Peyer's patch (tissue), 4 donors: ENCODE results near the gene CTSW. TPM values are rescaled to one million over a fixed set of nuclear protein-coding genes. Genes with fewer than 3 reads are reported as not detected.

Experiments used
- DNase-seq, 3 donors: peaks; one replicate each; pipeline ENCODE4 v3.0.0-alpha.2; 2017 to 2019
- H3K27ac ChIP-seq, 4 donors: fragments of 200-600 bp; sonication (generic); one replicate each; pipeline ENCODE4 v1.5.1; 2016 to 2019
- H3K27me3 ChIP-seq, 2 donors: fragments of 200-600 bp; sonication (generic); one replicate each; pipeline ENCODE4 v1.5.1; 2019
- H3K36me3 ChIP-seq, 3 donors: fragments of 200-600 bp; sonication (generic); one replicate each; pipeline ENCODE4 v1.5.1; 2016 to 2019
- H3K4me1 ChIP-seq, 4 donors: fragments of 200-600 bp; sonication (generic); one replicate each; pipeline ENCODE4 v1.5.1; 2016 to 2019
- H3K4me3 ChIP-seq, 4 donors: fragments of 200-600 bp; sonication (generic); 1 replicate in 3 of 4; 2 replicates in 1 of 4; pipeline ENCODE4 v1.5.1; 2016 to 2019; ENCODE audit warnings: mild to moderate bottlenecking in 1 of 4
- H3K9me3 ChIP-seq, 4 donors: fragments of 200-600 bp; sonication (generic); one replicate each; pipeline ENCODE4 v1.5.1; 2016 to 2019; ENCODE audit warnings: mild to moderate bottlenecking in 1 of 4
- POLR2A ChIP-seq, 2 donors: fragments of 450-650 bp; IDR thresholded peaks; one replicate each; pipeline ENCODE4 v1.5.1; 2017; ENCODE audit warnings: antibody characterized with exemption in 2 of 2, mild to moderate bottlenecking in 2 of 2, moderate library complexity in 2 of 2
- total RNA-seq, 4 donors: library from RNA; depleted of rRNA; stranded (reverse); fragments of >200 nt; gene quantifications; one replicate each; pipeline ENCODE4 v1.1.0, GENCODE V29; 2016
- TF ChIP-seq, protein P1 (sequence below), 6 experiments: fragments of 450-650 bp in 4 of 6; fragments of 200-600 bp in 2 of 6; sonication (generic) in 1 of 6; IDR thresholded peaks; one replicate each; pipeline ENCODE4 v1.5.1; 2017 to 2019; ENCODE audit warnings: antibody characterized with exemption in 6 of 6, mild to moderate bottlenecking in 3 of 6, moderate library complexity in 1 of 6

The CTSW gene
- total RNA-seq, 4 donors from 2014 or later, result 1.3 to 1.9 TPM; not detected in 2

DNA sequence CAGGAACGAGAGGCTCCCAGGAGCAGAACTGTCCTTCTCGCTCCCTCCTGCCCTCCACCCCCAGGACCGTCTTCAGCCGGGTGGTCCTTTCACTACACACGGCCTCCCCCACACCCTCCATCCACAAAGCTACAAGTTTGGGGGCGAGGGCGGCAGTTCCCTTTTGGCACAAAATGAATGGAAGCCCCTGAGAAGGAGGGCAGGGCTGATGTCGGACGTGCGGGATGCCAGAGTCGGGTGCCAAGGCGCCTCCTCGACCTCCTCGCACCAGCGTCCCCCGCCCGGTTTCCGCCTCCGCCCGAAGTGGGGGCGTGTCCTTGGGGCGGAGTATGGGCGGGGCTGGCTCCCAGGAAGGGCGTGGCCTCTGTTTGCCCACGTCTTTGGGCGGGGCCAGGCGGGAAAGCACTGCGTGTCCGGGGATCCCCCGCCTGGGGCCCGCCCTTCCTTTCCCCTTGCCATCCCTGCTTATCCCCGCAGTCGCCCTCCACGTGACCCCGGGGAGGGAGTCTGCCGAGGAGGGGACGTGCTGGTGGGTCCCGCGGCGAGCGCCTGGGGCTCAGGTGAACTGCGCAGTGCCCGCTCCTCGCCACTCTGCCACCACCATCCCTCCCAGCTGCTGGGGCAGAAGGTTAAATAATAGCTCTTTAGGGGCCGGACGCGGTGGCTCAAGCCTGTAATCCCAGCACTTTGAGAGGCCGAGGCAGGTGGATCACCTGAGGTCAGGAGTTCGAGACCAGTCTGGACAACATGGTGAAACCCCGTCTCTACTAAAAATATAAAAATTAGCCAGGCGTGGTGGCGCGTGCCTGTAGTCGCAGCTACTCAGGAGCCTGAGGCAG, 6.1 kb upstream of the CTSW start:
- TF ChIP-seq, protein P1, sequence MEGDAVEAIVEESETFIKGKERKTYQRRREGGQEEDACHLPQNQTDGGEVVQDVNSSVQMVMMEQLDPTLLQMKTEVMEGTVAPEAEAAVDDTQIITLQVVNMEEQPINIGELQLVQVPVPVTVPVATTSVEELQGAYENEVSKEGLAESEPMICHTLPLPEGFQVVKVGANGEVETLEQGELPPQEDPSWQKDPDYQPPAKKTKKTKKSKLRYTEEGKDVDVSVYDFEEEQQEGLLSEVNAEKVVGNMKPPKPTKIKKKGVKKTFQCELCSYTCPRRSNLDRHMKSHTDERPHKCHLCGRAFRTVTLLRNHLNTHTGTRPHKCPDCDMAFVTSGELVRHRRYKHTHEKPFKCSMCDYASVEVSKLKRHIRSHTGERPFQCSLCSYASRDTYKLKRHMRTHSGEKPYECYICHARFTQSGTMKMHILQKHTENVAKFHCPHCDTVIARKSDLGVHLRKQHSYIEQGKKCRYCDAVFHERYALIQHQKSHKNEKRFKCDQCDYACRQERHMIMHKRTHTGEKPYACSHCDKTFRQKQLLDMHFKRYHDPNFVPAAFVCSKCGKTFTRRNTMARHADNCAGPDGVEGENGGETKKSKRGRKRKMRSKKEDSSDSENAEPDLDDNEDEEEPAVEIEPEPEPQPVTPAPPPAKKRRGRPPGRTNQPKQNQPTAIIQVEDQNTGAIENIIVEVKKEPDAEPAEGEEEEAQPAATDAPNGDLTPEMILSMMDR (IDR thresholded peaks at IDR 0.05), result peak in 2 of 6 experiments; percentile 7 to 12
- peak; percentile 58 to 86 for TF ChIP-seq POLR2A (IDR thresholded peaks at IDR 0.05)
- peaks cover 0 to 22% (median 9%) of the 10 kb centered on the region in 4 donors for H3K4me1 ChIP-seq
- H3K27ac ChIP-seq, result peak overlapping the region; percentile 62 to 85 (median 78)
- H3K4me3 ChIP-seq, result peak overlapping the region; percentile 33 to 58 (median 54)
- no peaks in the 10 kb centered on the region for H3K9me3 ChIP-seq
- no peaks in the 10 kb centered on the region for H3K36me3 ChIP-seq
- no peaks in the 10 kb centered on the region for H3K27me3 ChIP-seq
- peak; percentile 96 to 98 (median 97) for DNase-seq

DNA sequence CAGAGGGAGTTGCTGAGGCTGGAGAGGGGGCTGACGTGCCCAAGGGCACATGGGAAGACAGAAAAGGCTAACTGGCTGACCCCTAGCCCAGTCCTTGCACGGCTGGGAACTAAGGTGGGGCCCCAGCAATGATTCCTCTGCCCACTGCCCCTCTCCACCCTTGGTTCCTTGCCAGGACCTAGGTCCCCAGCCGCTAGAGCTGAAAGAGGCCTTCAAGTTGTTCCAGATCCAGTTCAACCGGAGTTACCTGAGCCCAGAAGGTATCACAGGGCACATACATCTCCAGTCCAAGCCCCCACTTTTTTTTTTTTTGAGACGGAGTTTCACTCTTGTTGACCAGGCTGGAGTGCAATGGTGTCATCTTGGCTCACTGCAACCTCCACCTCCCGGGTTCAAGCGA, 390 bp downstream of the CTSW start:
- H3K4me3 ChIP-seq, result no peak overlapping the region
- H3K27me3 ChIP-seq, result no peaks in the 10 kb centered on the region
- peak overlapping the region in 1 of 4 donors; percentile 14 for H3K27ac ChIP-seq

DNA sequence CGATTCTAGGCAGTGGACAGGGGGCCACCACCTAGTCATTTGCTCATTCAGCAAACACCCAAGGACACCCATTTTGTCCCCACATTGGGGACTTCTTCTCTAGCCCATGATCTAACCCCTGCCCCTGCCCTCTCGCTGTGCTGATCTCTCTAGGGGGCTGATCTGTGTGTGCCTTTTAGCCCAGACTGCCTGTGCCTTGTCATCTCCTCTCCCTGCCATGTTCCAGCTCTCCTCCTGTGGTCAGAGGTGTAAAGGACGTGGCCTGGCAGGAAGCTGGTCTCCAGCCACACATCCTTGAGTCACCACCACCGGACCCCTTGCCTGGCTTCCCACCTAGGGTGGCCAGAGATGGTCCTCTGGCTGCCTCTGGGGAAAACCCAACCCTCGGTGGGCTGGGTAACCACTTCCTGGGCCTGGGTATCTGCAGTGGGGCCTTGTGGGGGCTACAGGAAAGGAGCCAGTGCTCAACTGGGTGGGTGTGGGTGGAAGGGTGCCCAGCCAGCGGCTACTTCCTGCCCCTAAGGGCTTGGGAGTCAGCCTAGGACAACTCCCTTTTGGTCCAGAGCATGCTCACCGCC, 1.3 kb downstream of the CTSW start:
- no peaks in the 10 kb centered on the region for H3K9me3 ChIP-seq
- no peaks in the 10 kb centered on the region for H3K27me3 ChIP-seq
- peaks cover 0 to 13% (median 4%) of the 10 kb centered on the region in 4 donors for H3K4me1 ChIP-seq
- TF ChIP-seq POLR2A (IDR thresholded peaks at IDR 0.05), result no peak
- TF ChIP-seq, protein P1 (IDR thresholded peaks at IDR 0.05), result no peak
- H3K36me3 ChIP-seq, result peaks cover 0 to 32% (median 0%) of the 10 kb centered on the region in 3 donors
- DNase-seq, result no peak
- peak overlapping the region in 1 of 4 donors; percentile 21 for H3K27ac ChIP-seq
- H3K4me3 ChIP-seq, result no peak overlapping the region

More for the DNA sequence above, 390 bp downstream of the CTSW start:
- TF ChIP-seq POLR2A (IDR thresholded peaks at IDR 0.05), result no peak
- TF ChIP-seq, protein P1 (IDR thresholded peaks at IDR 0.05), result no peak
- DNase-seq, result no peak
- Histone ChIP-seq H3K36me3 (peaks cover 0 to 26% (median 0%) of the 10 kb centered on the region in 3 donors), H3K4me1 (peaks cover 0 to 8% (median 2%) of the 10 kb centered on the region in 4 donors), H3K9me3 (no peaks in the 10 kb centered on the region)

DNA sequence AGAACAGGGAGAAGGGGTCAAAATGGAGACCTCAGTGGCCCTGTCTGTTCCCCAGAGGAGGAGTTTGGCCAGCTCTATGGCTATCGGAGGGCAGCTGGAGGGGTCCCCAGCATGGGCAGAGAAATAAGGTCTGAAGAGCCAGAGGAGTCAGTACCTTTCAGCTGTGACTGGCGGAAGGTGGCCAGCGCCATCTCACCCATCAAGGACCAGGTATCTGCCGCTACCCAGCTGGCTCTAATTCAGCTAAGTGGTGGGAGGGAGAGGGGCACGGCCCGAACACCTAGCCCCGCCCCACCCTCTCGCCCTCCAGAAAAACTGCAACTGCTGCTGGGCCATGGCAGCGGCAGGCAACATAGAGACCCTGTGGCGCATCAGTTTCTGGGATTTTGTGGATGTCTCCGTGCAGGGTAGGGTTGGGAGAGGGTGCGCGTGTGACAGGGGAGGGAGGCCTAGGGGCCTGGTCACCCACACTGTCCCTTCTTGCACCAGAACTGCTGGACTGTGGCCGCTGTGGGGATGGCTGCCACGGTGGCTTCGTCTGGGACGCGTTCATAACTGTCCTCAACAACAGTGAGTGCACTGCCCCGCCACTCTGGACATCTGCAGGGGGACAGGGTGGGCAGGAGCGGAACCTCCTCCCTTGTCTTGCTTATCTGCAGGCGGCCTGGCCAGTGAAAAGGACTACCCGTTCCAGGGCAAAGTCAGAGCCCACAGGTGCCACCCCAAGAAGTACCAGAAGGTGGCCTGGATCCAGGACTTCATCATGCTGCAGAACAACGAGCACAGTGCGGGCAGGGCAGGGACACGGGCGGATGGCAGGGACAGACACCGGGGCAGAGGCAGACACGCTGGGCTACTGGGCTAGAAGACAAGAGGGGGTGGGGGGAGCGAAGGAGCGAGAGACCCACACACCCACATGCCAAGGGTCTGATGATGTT, 2.8 kb downstream of the CTSW start:
- TF ChIP-seq, protein P1 (IDR thresholded peaks at IDR 0.05), result no peak
- TF ChIP-seq POLR2A (IDR thresholded peaks at IDR 0.05), result no peak
- no peak for DNase-seq
- Histone ChIP-seq H3K9me3 (no peaks in the 10 kb centered on the region), H3K36me3 (peaks cover 0 to 32% (median 0%) of the 10 kb centered on the region in 3 donors), H3K27me3 (no peaks in the 10 kb centered on the region), H3K27ac (no peak overlapping the region), H3K4me1 (peaks cover 0 to 27% (median 7%) of the 10 kb centered on the region in 4 donors), H3K4me3 (no peak overlapping the region)
